Renal pelvis (tissue), 4 donors: ENCODE measurements around the gene PCDHB3. TPM values are rescaled to one million over a fixed set of nuclear protein-coding genes. Genes with fewer than 3 reads are reported as not detected.
"Not testable (repeated sequence)": the region's sequence is repeated elsewhere in the genome, so short reads cannot be mapped to it uniquely, and the experiment has no call there.

ENCODE experiments used
- DNase-seq: peaks from one replicate; pipeline ENCODE4 v3.0.0-alpha.2; 2013
- polyA plus RNA-seq, 3 donors: library from polyadenylated mRNA; unstranded; fragments of 120-200 nt; gene quantifications; one replicate each; pipeline ENCODE4 v1.2.1, GENCODE V29; 2013; ENCODE audit not compliant: insufficient read length in 3 of 3

PCDHB3 gene
- polyA plus RNA-seq, 3 donors = 3.7 to 4.7 (median 3.8) TPM

- no peak for DNase-seq
These were observed 27.0 kb downstream of the PCDHB3 start for GRCh38 chr5:141127305-141127704.

- peak; percentile 24 for DNase-seq
These were observed 34.9 kb downstream of the PCDHB3 start, which contains the start of gene PCDHB5 for GRCh38 chr5:141135030-141135717. Gene PCDHB5 (plus strand): TSS chr5:141135206. CDS start chr5:141135435, 229 bp downstream.

- no peak for DNase-seq
These were observed 35.5 kb downstream of the PCDHB3 start for GRCh38 chr5:141135718-141136266.

GRCh38 chr5:141137346-141137745 lies 37.1 kb downstream of the PCDHB3 start:
- not testable (repeated sequence) for DNase-seq

DNA sequence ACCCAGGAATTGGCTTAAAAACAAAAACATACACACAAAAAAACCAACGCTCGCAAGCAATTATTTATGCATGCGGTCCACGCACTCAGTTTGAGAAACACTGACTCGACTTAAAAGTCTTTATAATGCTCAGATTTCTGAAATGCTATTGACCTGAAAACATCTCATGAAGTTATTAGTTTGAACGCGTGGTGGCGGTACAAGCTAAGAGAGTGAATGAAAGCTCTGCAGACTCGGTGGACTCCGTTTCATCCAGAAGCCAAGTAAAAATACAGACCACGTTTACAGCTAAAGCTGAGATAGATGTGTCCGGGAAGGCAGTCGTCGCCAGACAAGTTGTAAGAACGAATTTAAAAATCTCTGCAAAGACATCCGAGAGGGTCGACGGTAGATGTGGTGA lies 49.5 kb downstream of the PCDHB3 start, which contains the start of gene PCDHB6:
TSS of gene PCDHB6 (plus strand) at position 246 of the 400 bp plus-strand sequence. CDS start 201 bp downstream, outside the sequence.
- DNase-seq = peak; percentile 22

DNA sequence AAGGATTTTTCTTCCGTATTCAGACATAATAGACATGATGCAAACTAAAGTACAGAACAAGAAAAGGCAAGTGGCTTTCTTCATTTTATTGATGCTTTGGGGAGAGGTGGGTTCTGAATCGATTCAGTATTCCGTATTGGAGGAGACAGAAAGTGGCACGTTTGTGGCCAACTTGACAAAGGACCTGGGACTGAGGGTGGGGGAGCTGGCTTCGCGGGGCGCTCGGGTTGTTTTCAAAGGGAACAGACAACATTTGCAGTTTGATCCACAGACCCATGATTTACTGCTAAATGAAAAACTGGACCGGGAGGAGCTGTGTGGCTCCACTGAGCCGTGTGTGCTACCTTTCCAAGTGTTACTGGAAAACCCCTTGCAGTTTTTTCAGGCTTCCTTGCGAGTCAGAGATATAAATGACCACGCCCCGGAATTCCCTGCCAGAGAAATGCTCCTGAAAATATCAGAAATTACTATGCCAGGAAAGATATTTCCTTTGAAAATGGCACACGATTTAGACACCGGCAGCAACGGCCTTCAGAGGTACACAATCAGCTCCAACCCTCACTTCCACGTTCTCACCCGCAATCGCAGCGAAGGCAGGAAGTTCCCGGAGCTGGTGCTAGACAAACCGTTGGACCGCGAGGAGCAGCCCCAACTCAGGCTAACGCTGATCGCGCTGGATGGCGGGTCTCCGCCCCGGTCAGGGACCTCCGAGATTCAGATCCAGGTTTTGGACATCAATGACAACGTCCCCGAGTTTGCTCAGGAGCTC lies 50.1 kb downstream of the PCDHB3 start:
- no peak for DNase-seq

GRCh38 chr5:141150993-141151325 lies 50.7 kb downstream of the PCDHB3 start:
- no peak for DNase-seq

GRCh38 chr5:141151632-141152031 lies 51.4 kb downstream of the PCDHB3 start:
- not testable (repeated sequence) for DNase-seq

GRCh38 chr5:141152096-141152495 lies 51.8 kb downstream of the PCDHB3 start:
- not testable (repeated sequence) for DNase-seq

Other genes with a start within 250 kb of the PCDHB3 start
- gene PCDHA10, start 244.6 kb upstream of the PCDHB3 start, polyA plus RNA-seq = under 1 TPM; 0.33 to 0.59 (median 0.39) TPM
- under 1 TPM; 0.05 to 0.24 (median 0.18) TPM for gene PCDHA11, start 231.5 kb upstream of the PCDHB3 start, polyA plus RNA-seq
- gene PCDHA12, start 225.2 kb upstream of the PCDHB3 start, polyA plus RNA-seq = under 1 TPM in 2 of 3 donors, not detected in 1; 0.07 to 0.14 TPM
- under 1 TPM in 1 of 3 donors, not detected in 2; 0.07 TPM for gene PCDHA13, start 218.3 kb upstream of the PCDHB3 start, polyA plus RNA-seq
- gene PCDHAC1, start 174.2 kb upstream of the PCDHB3 start, polyA plus RNA-seq = under 1 TPM; 0.06 to 0.10 (median 0.06) TPM
- under 1 TPM; 0.29 to 0.71 (median 0.53) TPM for gene PCDHAC2, start 134.0 kb upstream of the PCDHB3 start, polyA plus RNA-seq
- gene PCDHB1, start 49.1 kb upstream of the PCDHB3 start, polyA plus RNA-seq = under 1 TPM; 0.04 to 0.15 (median 0.08) TPM
- 1 to 10 TPM; 4.5 to 8.4 (median 4.9) TPM for gene PCDHB2, start 5.9 kb upstream of the PCDHB3 start, polyA plus RNA-seq
- gene PCDHB4, start 21.3 kb downstream of the PCDHB3 start, polyA plus RNA-seq = 1 to 10 TPM in 2 of 3 donors, under 1 TPM in 1; 0.97 to 2.1 (median 2.0) TPM
- gene PCDHB5, start 34.7 kb downstream of the PCDHB3 start, polyA plus RNA-seq = 1 to 10 TPM; 5.3 to 9.5 (median 9.1) TPM
- gene PCDHB6, start 49.6 kb downstream of the PCDHB3 start, polyA plus RNA-seq = 1 to 10 TPM; 1.6 to 3.1 (median 3.0) TPM
- 1 to 10 TPM; 3.5 to 4.4 (median 4.2) TPM for gene PCDHB7, start 72.2 kb downstream of the PCDHB3 start, polyA plus RNA-seq
- gene PCDHB8, start 77.3 kb downstream of the PCDHB3 start, polyA plus RNA-seq = 1 to 10 TPM; 1.5 to 3.1 (median 2.1) TPM
- 1 to 10 TPM; 5.1 to 7.4 (median 6.5) TPM for gene PCDHB16, start 81.9 kb downstream of the PCDHB3 start, polyA plus RNA-seq
- 1 to 10 TPM; 3.4 to 4.5 (median 4.1) TPM for gene PCDHB9, start 86.7 kb downstream of the PCDHB3 start, polyA plus RNA-seq
- gene PCDHB10, start 91.9 kb downstream of the PCDHB3 start, polyA plus RNA-seq = 1 to 10 TPM; 4.9 to 6.6 (median 6.4) TPM
- gene PCDHB11, start 99.2 kb downstream of the PCDHB3 start, polyA plus RNA-seq = 1 to 10 TPM; 3.8 to 6.5 (median 4.6) TPM
- 1 to 10 TPM; 3.6 to 4.6 (median 4.5) TPM for gene PCDHB12, start 108.2 kb downstream of the PCDHB3 start, polyA plus RNA-seq
- gene PCDHB13, start 113.4 kb downstream of the PCDHB3 start, polyA plus RNA-seq = 1 to 10 TPM; 6.4 to 7.5 (median 6.9) TPM
- 10 to 100 TPM; 10.1 to 11.2 (median 10.2) TPM for gene PCDHB14, start 122.9 kb downstream of the PCDHB3 start, polyA plus RNA-seq
- 10 to 100 TPM; 14.3 to 15.2 (median 14.7) TPM for gene PCDHB15, start 144.9 kb downstream of the PCDHB3 start, polyA plus RNA-seq
- under 1 TPM in 2 of 3 donors, not detected in 1; 0.19 to 0.21 TPM for gene SLC25A2, start 203.6 kb downstream of the PCDHB3 start, polyA plus RNA-seq
- 100 to 1,000 TPM; 137 to 157 (median 148) TPM for gene TAF7, start 220.3 kb downstream of the PCDHB3 start, polyA plus RNA-seq
- gene PCDHGA1, start 230.0 kb downstream of the PCDHB3 start, polyA plus RNA-seq = 1 to 10 TPM in 2 of 3 donors, under 1 TPM in 1; 0.81 to 1.7 (median 1.0) TPM
- 1 to 10 TPM; 6.3 to 8.3 (median 6.4) TPM for gene PCDHGA2, start 238.3 kb downstream of the PCDHB3 start, polyA plus RNA-seq
- 1 to 10 TPM; 3.4 to 4.5 (median 3.8) TPM for gene PCDHGA3, start 243.4 kb downstream of the PCDHB3 start, polyA plus RNA-seq
- 1 to 10 TPM; 1.7 to 1.8 (median 1.7) TPM for gene PCDHGB1, start 249.6 kb downstream of the PCDHB3 start, polyA plus RNA-seq